HL-60/S4 treated with phorbol 12-myristate 13-acetate at 8.2 ng/mL for 4 days and 3 days (cell line): Measurements from ENCODE around the gene CALHM5.

Source experiments
- in situ Hi-C: fragments of 300-500 bp; cut with MboI; formaldehyde crosslinking; loops from 2 replicates; pipeline ENCODE4 v1.15.0; 2022; ENCODE audit warnings: low sequenced_read_pairs

CALHM5 gene

GRCh38 chr6:116572162-116572561, 60.7 kb downstream of the CALHM5 start:
- in situ Hi-C loops: loop anchor here (25.0 kb wide), 1 partner anchor 310 kb away; the partner anchor contains the start of gene TSPYL4
